CD4-positive, CD25-positive, alpha-beta regulatory T cell (primary cell): Measurements from ENCODE around the gene HSPA12A. TPM values are rescaled to one million over a fixed set of nuclear protein-coding genes. Genes with fewer than 3 reads are reported as not detected.

ENCODE experiments used
- ATAC-seq, 2 donors: fragments of 150-1000 bp; cut with Tn5 transposase; one replicate each; pipeline ENCODE4 v1.10.0; 2021; ENCODE audit warnings: low read depth in 2 of 2, moderate number of reproducible peaks in 2 of 2, moderate library complexity in 1 of 2
- DNase-seq, 3 donors: peaks; one replicate each; pipeline versions ENCODE4 v3.0.0 to v3.0.0-alpha.2; 2012 to 2022; ENCODE audit warnings: mixed read lengths in 1 of 3
- H3K27ac ChIP-seq: one replicate; pipeline ENCODE4 v1.7.0; 2013; ENCODE audit warnings: mild to moderate bottlenecking, low read length; ENCODE audit not compliant: insufficient read depth, poor library complexity, severe bottlenecking
- H3K27me3 ChIP-seq: one replicate; pipeline ENCODE4 v1.7.0; 2013; ENCODE audit warnings: low read length; ENCODE audit not compliant: control insufficient read depth, insufficient read depth
- H3K36me3 ChIP-seq: one replicate; pipeline ENCODE4 v1.7.0; 2013; ENCODE audit warnings: mild to moderate bottlenecking, low read length, moderate library complexity; ENCODE audit not compliant: control insufficient read depth, insufficient read depth
- H3K4me1 ChIP-seq: 2 replicates; pipeline ENCODE4 v1.7.0; 2013; ENCODE audit warnings: mild to moderate bottlenecking, low read length; ENCODE audit not compliant: insufficient read depth, control insufficient read depth, poor library complexity, severe bottlenecking
- H3K4me3 ChIP-seq: one replicate; pipeline ENCODE4 v1.7.0; 2013; ENCODE audit warnings: low read depth, mild to moderate bottlenecking, low read length, moderate library complexity
- H3K9me3 ChIP-seq, 2 experiments: 1 replicate in 1 of 2; 2 replicates in 1 of 2; pipeline ENCODE4 v1.7.0; 2013; ENCODE audit warnings: low read length in 2 of 2, mild to moderate bottlenecking in 1 of 2, moderate library complexity in 1 of 2; ENCODE audit not compliant: control insufficient read depth in 2 of 2
- H3K27ac Mint-ChIP-seq, 3 donors: one replicate each; pipeline ENCODE4 v1.8.0; 2020 to 2022; ENCODE audit warnings: mild to moderate bottlenecking in 3 of 3, mixed read lengths in 3 of 3, moderate library complexity in 2 of 3
- H3K27me3 Mint-ChIP-seq: one replicate; pipeline ENCODE4 v1.8.0; 2022; ENCODE audit warnings: mild to moderate bottlenecking, mixed read lengths
- H3K36me3 Mint-ChIP-seq: one replicate; pipeline ENCODE4 v1.8.0; 2020; ENCODE audit warnings: mixed read lengths
- H3K4me1 Mint-ChIP-seq, 4 donors: one replicate each; pipeline ENCODE4 v1.8.0; 2020 to 2022; ENCODE audit warnings: mixed read lengths in 4 of 4, mild to moderate bottlenecking in 1 of 4
- H3K4me3 Mint-ChIP-seq, 4 donors: one replicate each; pipeline ENCODE4 v1.8.0; 2020 to 2022; ENCODE audit warnings: mild to moderate bottlenecking in 4 of 4, mixed read lengths in 4 of 4, moderate library complexity in 3 of 4
- H3K9me3 Mint-ChIP-seq, 7 donors: one replicate each; pipeline ENCODE4 v1.8.0; 2020 to 2022; ENCODE audit warnings: mixed read lengths in 7 of 7, mild to moderate bottlenecking in 3 of 7, moderate library complexity in 2 of 7
- polyA plus RNA-seq, 4 donors: library from polyadenylated mRNA; unstranded; fragments of 300-500 nt; fragmentation: Illumina TruSeq; gene quantifications; one replicate each; pipeline ENCODE4 v1.2.3, GENCODE V29; 2021
- total RNA-seq: library from RNA; stranded (reverse); gene quantifications from one replicate; pipeline ENCODE4 v1.2.3, GENCODE V29; 2022

Gene HSPA12A
- total and polyA plus RNA-seq, 5 donors from 2014 or later: 0.72 to 2.1 (median 0.81) TPM

- H3K27ac ChIP-seq: no peak overlapping the region
- H3K27me3 Mint-ChIP-seq: peaks cover 10% of the 10 kb centered on the region
- no peaks in the 10 kb centered on the region for H3K4me1 Mint-ChIP-seq
- no peak overlapping the region for H3K4me3 Mint-ChIP-seq
- H3K9me3 Mint-ChIP-seq: no peaks in the 10 kb centered on the region
- H3K4me1 ChIP-seq: no peaks in the 10 kb centered on the region
- no peak overlapping the region for H3K4me3 ChIP-seq
- H3K36me3 ChIP-seq: no peaks in the 10 kb centered on the region
- no peaks in the 10 kb centered on the region for H3K9me3 ChIP-seq
- H3K27ac Mint-ChIP-seq: no peak overlapping the region
- ATAC-seq: no peak
- DNase-seq: no peak
- no peaks in the 10 kb centered on the region for H3K27me3 ChIP-seq
- no peaks in the 10 kb centered on the region for H3K36me3 Mint-ChIP-seq
Observed at GRCh38 chr10:116691635-116692034, 50.7 kb downstream of the HSPA12A start.

- no peak for DNase-seq
- Mint-ChIP-seq H3K4me3 (no peak overlapping the region), H3K27me3 (peaks cover 7% of the 10 kb centered on the region), H3K9me3 (no peaks in the 10 kb centered on the region), H3K4me1 (no peaks in the 10 kb centered on the region), H3K36me3 (no peaks in the 10 kb centered on the region), H3K27ac (no peak overlapping the region)
- Histone ChIP-seq H3K4me1 (no peaks in the 10 kb centered on the region), H3K27ac (no peak overlapping the region), H3K27me3 (no peaks in the 10 kb centered on the region), H3K9me3 (no peaks in the 10 kb centered on the region), H3K4me3 (no peak overlapping the region), H3K36me3 (no peaks in the 10 kb centered on the region)
- ATAC-seq: no peak
Observed at GRCh38 chr10:116690356-116691322, 51.7 kb downstream of the HSPA12A start.

GRCh38 chr10:116689744-116690143 is 52.6 kb downstream of the HSPA12A start:
- no peak for DNase-seq
- Histone ChIP-seq H3K27me3 (no peaks in the 10 kb centered on the region), H3K4me3 (no peak overlapping the region), H3K4me1 (no peaks in the 10 kb centered on the region), H3K9me3 (no peaks in the 10 kb centered on the region), H3K36me3 (no peaks in the 10 kb centered on the region), H3K27ac (no peak overlapping the region)
- no peaks in the 10 kb centered on the region for H3K9me3 Mint-ChIP-seq
- no peaks in the 10 kb centered on the region for H3K36me3 Mint-ChIP-seq
- no peaks in the 10 kb centered on the region for H3K4me1 Mint-ChIP-seq
- ATAC-seq: no peak
- H3K4me3 Mint-ChIP-seq: no peak overlapping the region
- H3K27me3 Mint-ChIP-seq: peaks cover 7% of the 10 kb centered on the region
- no peak overlapping the region for H3K27ac Mint-ChIP-seq

GRCh38 chr10:116688741-116689495 is 53.4 kb downstream of the HSPA12A start:
- Mint-ChIP-seq H3K9me3 (no peaks in the 10 kb centered on the region), H3K27me3 (peaks cover 7% of the 10 kb centered on the region), H3K4me3 (no peak overlapping the region), H3K4me1 (no peaks in the 10 kb centered on the region), H3K27ac (no peak overlapping the region), H3K36me3 (no peaks in the 10 kb centered on the region)
- no peaks in the 10 kb centered on the region for H3K9me3 ChIP-seq
- H3K27me3 ChIP-seq: no peaks in the 10 kb centered on the region
- H3K4me1 ChIP-seq: no peaks in the 10 kb centered on the region
- no peak overlapping the region for H3K27ac ChIP-seq
- ATAC-seq: no peak
- no peak overlapping the region for H3K4me3 ChIP-seq
- no peaks in the 10 kb centered on the region for H3K36me3 ChIP-seq
- DNase-seq: no peak

GRCh38 chr10:116688241-116688711 is 54.1 kb downstream of the HSPA12A start:
- Mint-ChIP-seq H3K36me3 (no peaks in the 10 kb centered on the region), H3K4me1 (no peaks in the 10 kb centered on the region), H3K9me3 (no peaks in the 10 kb centered on the region), H3K27me3 (peaks cover 7% of the 10 kb centered on the region), H3K4me3 (no peak overlapping the region), H3K27ac (no peak overlapping the region)
- no peak overlapping the region for H3K27ac ChIP-seq
- no peaks in the 10 kb centered on the region for H3K36me3 ChIP-seq
- H3K27me3 ChIP-seq: no peaks in the 10 kb centered on the region
- no peak for DNase-seq
- ATAC-seq: no peak
- H3K4me1 ChIP-seq: no peaks in the 10 kb centered on the region
- H3K9me3 ChIP-seq: no peaks in the 10 kb centered on the region
- H3K4me3 ChIP-seq: no peak overlapping the region

GRCh38 chr10:116687633-116688032 is 54.7 kb downstream of the HSPA12A start:
- Mint-ChIP-seq H3K36me3 (no peaks in the 10 kb centered on the region), H3K4me1 (no peaks in the 10 kb centered on the region), H3K4me3 (no peak overlapping the region), H3K27me3 (peaks cover 7% of the 10 kb centered on the region), H3K27ac (no peak overlapping the region), H3K9me3 (no peaks in the 10 kb centered on the region)
- Histone ChIP-seq H3K27ac (no peak overlapping the region), H3K4me1 (no peaks in the 10 kb centered on the region), H3K36me3 (no peaks in the 10 kb centered on the region), H3K4me3 (no peak overlapping the region), H3K9me3 (no peaks in the 10 kb centered on the region), H3K27me3 (no peaks in the 10 kb centered on the region)
- DNase-seq (no peak), ATAC-seq (no peak)

- DNase-seq (no peak), ATAC-seq (no peak)
- no peak overlapping the region for H3K4me3 ChIP-seq
- peaks cover 3% of the 10 kb centered on the region for H3K4me1 ChIP-seq
- H3K27me3 ChIP-seq: no peaks in the 10 kb centered on the region
- H3K9me3 ChIP-seq: no peaks in the 10 kb centered on the region
- Mint-ChIP-seq H3K27ac (no peak overlapping the region), H3K4me3 (no peak overlapping the region), H3K9me3 (no peaks in the 10 kb centered on the region), H3K36me3 (no peaks in the 10 kb centered on the region), H3K27me3 (peaks cover 7% of the 10 kb centered on the region), H3K4me1 (peaks cover 0 to 4% (median 0%) of the 10 kb centered on the region in 4 donors)
- H3K36me3 ChIP-seq: no peaks in the 10 kb centered on the region
- no peak overlapping the region for H3K27ac ChIP-seq
Observed at GRCh38 chr10:116686632-116687031, 55.7 kb downstream of the HSPA12A start.
